ENCODE results near the gene VCP.

- TF ChIP-seq CTCF (IDR thresholded peaks at IDR 0.05) (no peak), POLR2A (IDR thresholded peaks at IDR 0.05) (no peak)
Observed at GRCh38 chr9:35029241-35029640, 43.2 kb downstream of the VCP start.
